Effector memory CD4-positive, alpha-beta T cell (primary cell): ENCODE data around the gene CD38.
"Not testable (repeated sequence)": the region's sequence is repeated elsewhere in the genome, so short reads cannot be mapped to it uniquely, and the experiment has no call there.

Experiments
- DNase-seq, 3 donors: peaks; one replicate each; pipeline ENCODE4 v3.0.0-alpha.2; 2020
- H3K27ac ChIP-seq: 2 replicates; pipeline ENCODE4 v1.7.0; 2013; ENCODE audit warnings: mild to moderate bottlenecking, low read length, moderate library complexity; ENCODE audit not compliant: insufficient read depth, poor library complexity, severe bottlenecking
- H3K27me3 ChIP-seq: replicated peaks from 2 replicates; pipeline ENCODE4 v1.7.0; 2013; ENCODE audit warnings: mild to moderate bottlenecking, low read length; ENCODE audit not compliant: insufficient read depth, control insufficient read depth, poor library complexity, severe bottlenecking
- H3K36me3 ChIP-seq: 2 replicates; pipeline ENCODE4 v1.7.0; 2013; ENCODE audit warnings: mild to moderate bottlenecking, low read length, moderate library complexity; ENCODE audit not compliant: control insufficient read depth, insufficient read depth
- H3K4me1 ChIP-seq: 2 replicates; pipeline ENCODE4 v1.7.0; 2013; ENCODE audit warnings: low read length, mild to moderate bottlenecking; ENCODE audit not compliant: control insufficient read depth, insufficient read depth, poor library complexity, severe bottlenecking
- H3K4me3 ChIP-seq: 2 replicates; pipeline ENCODE4 v1.7.0; 2013; ENCODE audit warnings: low read length, low read depth, mild to moderate bottlenecking; ENCODE audit not compliant: insufficient read depth, poor library complexity, severe bottlenecking
- H3K9me3 ChIP-seq: 2 replicates; pipeline ENCODE4 v1.7.0; 2013; ENCODE audit warnings: mild to moderate bottlenecking, low read length, moderate library complexity; ENCODE audit not compliant: control insufficient read depth
- total RNA-seq, 3 donors: gene quantifications; one replicate each; lab custom pipeline; 2026; lab: John Stamatoyannopoulos, UW

CD38 gene
- 0.78 to 6.2 (median 3.6) reads per million in 3 donors for total RNA-seq

- DNase-seq = peak in 1 of 3 donors; percentile 7
- Histone ChIP-seq H3K27ac (no peak within 1 kb of the TSS), H3K36me3 (no peaks in the 10 kb centered on the region), H3K9me3 (no peaks in the 10 kb centered on the region), H3K4me3 (peak within 1 kb of the TSS; percentile 66), H3K27me3 (no peaks in the 10 kb centered on the region), H3K4me1 (peaks cover 13% of the 10 kb centered on the region)
Observed at GRCh38 chr4:15778289-15779241, at the start of gene CD38. TSS of gene CD38 (plus strand) at chr4:15778328. CDS start at chr4:15778415, 87 bp downstream.

- Histone ChIP-seq H3K27ac (no peak overlapping the region), H3K27me3 (no peaks in the 10 kb centered on the region), H3K4me3 (no peak overlapping the region), H3K9me3 (no peaks in the 10 kb centered on the region), H3K36me3 (no peaks in the 10 kb centered on the region), H3K4me1 (no peaks in the 10 kb centered on the region)
- DNase-seq = peak in 1 of 3 donors; percentile 5
Observed at GRCh38 chr4:15729910-15730533, 48.1 kb upstream of the CD38 start.

GRCh38 chr4:15733061-15733460, 45.1 kb upstream of the CD38 start:
- H3K36me3 ChIP-seq, H3K27ac ChIP-seq, H3K4me1 ChIP-seq, H3K27me3 ChIP-seq, H3K9me3 ChIP-seq, H3K4me3 ChIP-seq, DNase-seq: not testable (repeated sequence)

DNA sequence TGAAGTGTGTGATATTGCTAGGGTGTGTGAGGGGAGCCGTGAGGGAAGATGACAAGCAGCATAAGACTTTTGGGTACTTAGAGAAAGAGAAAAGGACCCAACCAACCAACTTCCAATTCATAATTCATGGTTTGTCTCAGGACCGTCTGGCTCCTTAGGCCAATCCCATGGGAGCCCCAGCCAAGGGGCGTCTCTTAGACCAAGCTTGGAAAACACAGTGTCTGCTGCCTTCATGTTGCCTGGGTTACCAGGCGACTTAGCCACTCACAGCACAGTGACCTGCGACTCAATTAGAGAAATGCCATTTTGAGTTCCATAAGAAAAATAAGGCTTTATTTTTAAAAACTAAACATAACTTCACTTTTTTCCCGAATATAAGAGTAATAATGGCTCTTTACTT, 42.6 kb upstream of the CD38 start:
- no peak overlapping the region for H3K27ac ChIP-seq
- no peaks in the 10 kb centered on the region for H3K36me3 ChIP-seq
- H3K9me3 ChIP-seq = no peaks in the 10 kb centered on the region
- H3K4me1 ChIP-seq = no peaks in the 10 kb centered on the region
- DNase-seq = no peak
- no peaks in the 10 kb centered on the region for H3K27me3 ChIP-seq
- no peak overlapping the region for H3K4me3 ChIP-seq

GRCh38 chr4:15736514-15737050, 41.5 kb upstream of the CD38 start:
- H3K27me3 ChIP-seq = no peaks in the 10 kb centered on the region
- H3K9me3 ChIP-seq = no peaks in the 10 kb centered on the region
- H3K4me3 ChIP-seq = no peak overlapping the region
- H3K4me1 ChIP-seq = no peaks in the 10 kb centered on the region
- H3K27ac ChIP-seq = no peak overlapping the region
- H3K36me3 ChIP-seq = no peaks in the 10 kb centered on the region
- DNase-seq = no peak

GRCh38 chr4:15737255-15737654, 40.9 kb upstream of the CD38 start:
- DNase-seq = no peak
- Histone ChIP-seq H3K9me3 (no peaks in the 10 kb centered on the region), H3K36me3 (no peaks in the 10 kb centered on the region), H3K27ac (no peak overlapping the region), H3K4me3 (no peak overlapping the region), H3K4me1 (no peaks in the 10 kb centered on the region), H3K27me3 (no peaks in the 10 kb centered on the region)

DNA sequence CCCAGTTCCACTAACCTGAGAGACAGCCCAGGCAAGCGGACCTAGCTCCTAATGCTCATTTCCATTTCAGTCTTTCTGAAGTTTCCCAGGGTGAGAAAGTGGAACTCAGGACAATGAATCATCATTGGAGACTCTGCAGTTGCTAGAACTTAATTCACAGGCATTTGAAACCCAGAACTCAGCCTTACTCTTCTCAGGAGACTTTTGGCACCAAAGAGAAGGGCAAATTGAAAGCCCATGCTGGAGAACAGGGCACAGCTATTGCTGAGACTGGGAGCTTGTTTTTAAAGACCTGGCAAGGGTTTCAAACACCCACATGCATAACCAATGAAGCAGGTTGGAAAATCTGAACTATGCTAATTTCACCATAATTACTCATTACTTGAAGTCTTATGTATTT, 39.3 kb upstream of the CD38 start:
- Histone ChIP-seq H3K36me3 (no peaks in the 10 kb centered on the region), H3K27ac (no peak overlapping the region), H3K4me3 (no peak overlapping the region)

DNA sequence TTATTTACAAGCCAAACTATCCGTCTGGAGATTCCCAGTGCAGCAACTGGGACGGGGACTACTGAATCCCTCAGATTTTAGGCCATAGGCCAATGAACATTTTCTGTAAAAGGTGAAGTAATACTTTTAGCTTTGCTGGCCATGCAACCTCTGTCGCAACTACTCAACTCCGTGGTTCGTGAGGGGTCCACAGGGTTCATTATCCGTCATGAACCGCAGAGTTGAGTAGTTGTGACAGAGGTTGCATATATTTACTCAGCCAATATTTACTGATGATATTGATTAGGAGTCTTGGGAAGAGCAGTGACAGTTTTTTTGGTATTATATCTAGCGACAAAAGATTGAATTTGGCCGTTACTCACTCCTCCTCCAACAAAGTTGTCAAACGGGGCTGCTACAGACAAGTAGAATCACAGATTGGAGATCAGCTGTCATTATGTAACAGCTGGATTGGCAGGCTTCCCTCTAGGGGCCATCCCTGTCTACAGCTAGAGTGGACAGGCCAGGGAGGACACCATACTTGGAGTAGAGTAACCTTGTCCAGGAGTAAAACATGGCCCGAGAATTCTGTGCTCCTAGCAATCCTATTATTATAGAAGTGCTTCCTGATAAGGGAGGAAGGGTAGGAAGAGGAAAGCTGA, 37.2 kb upstream of the CD38 start:
- no peaks in the 10 kb centered on the region for H3K36me3 ChIP-seq
- DNase-seq = no peak

More for the DNA sequence above, 39.3 kb upstream of the CD38 start:
- Histone ChIP-seq H3K9me3 (no peaks in the 10 kb centered on the region), H3K4me1 (no peaks in the 10 kb centered on the region), H3K27me3 (no peaks in the 10 kb centered on the region)
- no peak for DNase-seq

GRCh38 chr4:15742083-15742582, 36.0 kb upstream of the CD38 start:
- H3K27me3 ChIP-seq = no peaks in the 10 kb centered on the region
- no peak overlapping the region for H3K4me3 ChIP-seq
- H3K9me3 ChIP-seq = no peaks in the 10 kb centered on the region
- no peaks in the 10 kb centered on the region for H3K36me3 ChIP-seq
- H3K27ac ChIP-seq = no peak overlapping the region
- DNase-seq = no peak
- H3K4me1 ChIP-seq = no peaks in the 10 kb centered on the region

More for the DNA sequence above, 37.2 kb upstream of the CD38 start:
- Histone ChIP-seq H3K27ac (no peak overlapping the region), H3K27me3 (no peaks in the 10 kb centered on the region), H3K4me3 (no peak overlapping the region), H3K4me1 (no peaks in the 10 kb centered on the region), H3K9me3 (no peaks in the 10 kb centered on the region)
